ENCODE measurements around the gene MACROD1.
A peak's percentile ranks its signal among the peaks of the same experiment; 100 is the strongest.

The MACROD1 gene

GRCh38 chr11:64089493-64089892 is 76.4 kb downstream of the MACROD1 start:
- DNase-seq, result no peak

- DNase-seq, result no peak
Observed at GRCh38 chr11:64089027-64089360, 76.9 kb downstream of the MACROD1 start.

GRCh38 chr11:64088162-64089026 is 77.5 kb downstream of the MACROD1 start:
- no peak for DNase-seq

- DNase-seq, result no peak
Observed at GRCh38 chr11:64086258-64087123, 79.4 kb downstream of the MACROD1 start.

- DNase-seq, result no peak
Observed at GRCh38 chr11:64085906-64086257, 80.0 kb downstream of the MACROD1 start.

GRCh38 chr11:64084951-64085710 is 80.8 kb downstream of the MACROD1 start:
- no peak for DNase-seq

GRCh38 chr11:64084146-64084950 is 81.6 kb downstream of the MACROD1 start:
- no peak for DNase-seq

GRCh38 chr11:64083398-64084080 is 82.4 kb downstream of the MACROD1 start:
- DNase-seq, result no peak

- DNase-seq, result no peak
Observed at GRCh38 chr11:64081745-64082442, 84.0 kb downstream of the MACROD1 start.

GRCh38 chr11:64080390-64080789 is 85.5 kb downstream of the MACROD1 start:
- DNase-seq, result no peak

- no peak for DNase-seq
Observed at GRCh38 chr11:64078905-64079304, 87.0 kb downstream of the MACROD1 start.

- no peak for DNase-seq
Observed at GRCh38 chr11:64078284-64078683, 87.6 kb downstream of the MACROD1 start.

GRCh38 chr11:64077607-64078006 is 88.3 kb downstream of the MACROD1 start:
- DNase-seq, result no peak

GRCh38 chr11:64076758-64077157 is 89.2 kb downstream of the MACROD1 start:
- no peak for DNase-seq

GRCh38 chr11:64074239-64074638 is 91.7 kb downstream of the MACROD1 start:
- DNase-seq, result peak; percentile 14

- no peak for DNase-seq
Observed at GRCh38 chr11:64073542-64073941, 92.4 kb downstream of the MACROD1 start.

GRCh38 chr11:64072871-64073270 is 93.0 kb downstream of the MACROD1 start:
- no peak for DNase-seq

- no peak for DNase-seq
Observed at GRCh38 chr11:64072403-64072802, 93.5 kb downstream of the MACROD1 start.

- DNase-seq, result no peak
Observed at GRCh38 chr11:64071849-64072248, 94.1 kb downstream of the MACROD1 start.

- DNase-seq, result no peak
Observed at GRCh38 chr11:64070314-64070681, 95.6 kb downstream of the MACROD1 start.

Measured in CD4-positive, alpha-beta T cell treated with Interleukin-4 for 4 hours (primary cell).